Gastroesophageal sphincter (tissue), 3 donors: ENCODE measurements around the gene CMIP.

Experiments used
- CTCF ChIP-seq, 4 experiments: fragments of 200-600 bp in 2 of 4; fragments of 450-650 bp in 2 of 4; sonication (generic) in 1 of 4; IDR thresholded peaks; one replicate each; pipeline ENCODE4 v1.5.1; 2017 to 2019; ENCODE audit warnings: antibody characterized with exemption in 4 of 4, mild to moderate bottlenecking in 2 of 4, moderate library complexity in 2 of 4
- EP300 ChIP-seq: sonication (generic); formaldehyde crosslinking; IDR thresholded peaks from one replicate; pipeline ENCODE4 v1.6.1; 2017; ENCODE audit warnings: antibody characterized with exemption, mild to moderate bottlenecking
- POLR2A ChIP-seq, 2 donors: fragments of 450-650 bp; IDR thresholded peaks; one replicate each; pipeline ENCODE4 v1.6.1; 2017; ENCODE audit warnings: antibody characterized with exemption in 2 of 2, mild to moderate bottlenecking in 2 of 2, moderate library complexity in 1 of 2

GRCh38 chr16:81419806-81420205 lies 24.8 kb upstream of the CMIP start:
- no peak for TF ChIP-seq CTCF (IDR thresholded peaks at IDR 0.05)
- TF ChIP-seq POLR2A (IDR thresholded peaks at IDR 0.05): no peak
- TF ChIP-seq EP300: no peak
